Putamen (tissue), 1 donor: ENCODE measurements around the gene TBXA2R.

Experiments
- DNase-seq: peaks from one replicate; pipeline ENCODE4 v3.0.0-alpha.2; 2016; ENCODE audit warnings: low spot score

Gene TBXA2R

GRCh38 chr19:3619631-3620012 lies 12.9 kb upstream of the TBXA2R start:
- DNase-seq, result no peak

DNA sequence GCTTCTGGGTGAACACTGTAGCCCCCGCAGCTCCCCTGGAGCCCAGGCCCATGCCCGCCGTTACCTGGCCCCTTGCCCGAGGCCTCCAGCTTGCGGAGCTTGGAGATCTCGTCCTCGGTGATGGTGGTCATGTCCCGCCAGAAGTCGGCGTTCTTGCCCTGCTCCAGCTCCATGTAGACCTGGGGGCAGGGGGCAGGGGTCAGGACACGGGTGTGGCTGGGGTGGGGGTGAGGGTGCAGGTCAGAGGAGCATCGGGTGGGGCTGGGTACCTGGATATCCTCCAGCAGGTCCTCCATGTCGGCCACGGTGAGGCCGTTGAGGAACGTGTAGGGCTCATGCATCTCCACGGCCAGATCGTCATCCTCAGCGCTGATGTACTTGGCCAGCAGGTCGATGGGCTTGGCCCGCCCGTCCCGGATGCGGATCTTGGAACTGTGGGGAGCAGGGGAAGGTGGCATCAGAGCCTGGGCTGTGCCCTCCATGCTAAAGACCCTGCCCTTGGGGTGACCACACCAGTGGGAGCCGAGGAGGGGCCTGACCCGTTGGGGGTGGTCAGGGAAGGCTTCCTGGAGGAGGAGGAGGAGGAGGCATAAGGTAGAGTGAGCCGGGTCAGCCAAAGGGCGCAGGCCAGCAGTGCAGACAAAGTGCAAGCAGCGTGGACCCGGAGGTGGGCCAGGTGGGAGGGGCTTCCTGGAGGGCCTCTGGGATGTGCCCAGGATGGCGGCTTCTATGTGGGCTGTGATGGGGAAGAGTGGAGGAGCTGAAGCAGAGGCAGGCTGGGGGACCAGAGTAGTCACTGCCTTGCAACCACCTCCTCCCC lies 12.3 kb upstream of the TBXA2R start:
- DNase-seq, result no peak

GRCh38 chr19:3618144-3618810 lies 11.6 kb upstream of the TBXA2R start:
- peak; percentile 26 for DNase-seq

GRCh38 chr19:3617463-3617862 lies 10.8 kb upstream of the TBXA2R start:
- no peak for DNase-seq

GRCh38 chr19:3615524-3616135 lies 9.0 kb upstream of the TBXA2R start:
- DNase-seq, result no peak

GRCh38 chr19:3614858-3615505 lies 8.3 kb upstream of the TBXA2R start:
- no peak for DNase-seq

DNA sequence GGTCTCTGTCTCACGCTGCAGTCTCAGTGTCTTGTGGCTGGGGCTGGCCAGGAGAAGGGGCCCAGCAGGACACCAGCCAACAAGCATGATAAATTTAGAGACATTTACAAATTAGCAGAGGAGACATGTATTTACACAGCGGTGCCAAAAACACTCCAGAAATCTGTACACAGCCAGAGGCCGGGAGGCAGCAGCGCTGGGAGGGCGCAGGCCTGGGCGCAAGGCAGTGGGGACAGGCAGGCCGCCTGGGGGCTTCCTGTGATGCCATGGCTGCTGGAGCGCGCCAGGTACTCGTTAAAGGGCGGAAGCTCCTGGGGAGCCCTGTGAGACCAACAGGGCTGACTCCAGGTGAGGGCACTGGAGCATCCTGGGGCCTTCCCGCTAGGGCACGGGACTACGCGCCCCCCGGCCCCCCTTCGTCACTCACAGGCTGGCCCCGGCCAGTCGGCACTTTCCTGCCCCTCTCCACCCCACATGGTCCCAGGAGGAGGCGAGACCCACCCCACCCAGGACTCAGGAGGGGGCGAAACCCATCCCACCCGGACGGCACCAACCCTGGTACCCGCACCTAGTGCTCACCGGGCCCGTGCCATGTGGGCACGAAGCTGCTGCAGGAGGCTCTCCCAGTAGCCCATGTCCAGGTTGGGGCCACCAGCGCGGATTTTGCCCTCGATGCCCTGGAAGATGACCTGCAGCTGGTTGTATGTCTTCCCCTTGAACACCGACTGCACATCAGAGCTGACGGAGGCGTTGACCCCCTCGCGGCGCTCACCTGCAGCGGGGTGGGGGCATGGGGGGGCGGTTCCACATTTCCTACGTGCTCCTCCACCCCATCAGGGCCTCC lies 7.4 kb upstream of the TBXA2R start:
- no peak for DNase-seq

GRCh38 chr19:3612901-3613741 lies 6.4 kb upstream of the TBXA2R start:
- DNase-seq, result no peak

- DNase-seq, result no peak
Measured at GRCh38 chr19:3612330-3612729, 5.7 kb upstream of the TBXA2R start.

DNA sequence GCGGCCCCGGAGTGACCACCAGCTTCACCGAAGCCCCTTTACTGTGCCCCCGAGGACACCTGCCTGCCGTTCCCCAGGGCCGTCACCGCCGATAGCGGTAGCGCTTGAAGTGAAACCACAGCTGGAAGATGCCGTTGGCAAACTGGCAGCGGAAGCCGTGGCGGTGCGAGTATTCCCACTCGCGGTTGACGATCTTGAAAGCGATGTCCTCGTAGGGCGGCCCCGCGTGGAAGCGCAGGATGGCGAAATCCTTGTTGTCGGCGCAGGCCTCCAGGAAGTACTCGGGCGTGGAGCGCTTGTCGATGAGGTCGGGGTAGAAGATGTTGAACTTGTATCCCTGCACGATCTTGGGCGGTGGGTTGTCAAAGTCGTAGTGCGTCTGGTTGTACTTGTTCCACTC lies 5.2 kb upstream of the TBXA2R start:
- no peak for DNase-seq

GRCh38 chr19:3610745-3611717 lies 4.4 kb upstream of the TBXA2R start:
- no peak for DNase-seq

DNA sequence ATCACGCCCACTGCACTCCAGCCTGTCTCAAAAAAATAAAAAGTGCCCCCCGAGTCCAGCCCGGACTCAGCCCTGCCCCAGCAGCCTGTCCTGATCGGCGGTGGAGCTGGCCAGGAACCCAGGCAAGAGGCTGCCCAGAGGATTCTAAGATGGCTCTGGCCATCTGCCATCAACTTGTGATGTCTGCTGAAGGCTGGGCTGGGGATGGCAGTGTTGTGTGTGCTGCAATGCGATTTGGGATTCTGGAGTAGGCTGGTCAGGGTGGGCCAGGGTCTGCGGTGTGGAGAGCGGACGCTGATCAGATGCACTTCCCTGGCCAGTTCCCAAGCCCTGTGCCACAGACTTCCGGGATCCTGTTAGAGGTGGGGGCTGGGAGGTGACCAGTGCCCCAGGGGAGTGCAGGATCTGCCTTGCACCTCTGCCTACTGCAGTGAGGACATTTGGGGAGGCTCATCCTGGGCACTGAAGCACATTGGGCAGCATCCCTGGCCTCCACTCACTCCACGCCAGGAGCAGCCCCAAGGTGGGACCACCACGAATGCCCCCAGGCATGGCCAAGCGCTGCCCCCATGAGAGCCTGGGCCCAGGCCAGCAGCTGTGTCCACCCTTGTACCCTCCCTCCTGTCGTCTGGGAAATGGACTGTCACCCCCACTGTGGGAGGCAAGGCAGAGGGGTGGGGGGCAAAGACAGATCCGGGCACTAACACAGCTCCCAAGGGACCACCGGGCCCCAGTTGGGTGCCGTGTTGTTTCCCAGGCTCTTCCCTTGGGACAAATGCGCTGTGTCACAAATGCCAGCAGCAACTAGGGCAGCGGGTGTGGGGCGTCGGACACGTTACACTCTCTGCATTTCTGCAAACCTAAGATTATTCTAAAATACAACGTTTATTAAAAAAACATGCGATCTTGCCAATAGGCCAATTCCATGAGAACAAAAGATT lies 3.4 kb upstream of the TBXA2R start:
- no peak for DNase-seq

GRCh38 chr19:3608750-3609322 lies 2.2 kb upstream of the TBXA2R start:
- DNase-seq, result no peak

DNA sequence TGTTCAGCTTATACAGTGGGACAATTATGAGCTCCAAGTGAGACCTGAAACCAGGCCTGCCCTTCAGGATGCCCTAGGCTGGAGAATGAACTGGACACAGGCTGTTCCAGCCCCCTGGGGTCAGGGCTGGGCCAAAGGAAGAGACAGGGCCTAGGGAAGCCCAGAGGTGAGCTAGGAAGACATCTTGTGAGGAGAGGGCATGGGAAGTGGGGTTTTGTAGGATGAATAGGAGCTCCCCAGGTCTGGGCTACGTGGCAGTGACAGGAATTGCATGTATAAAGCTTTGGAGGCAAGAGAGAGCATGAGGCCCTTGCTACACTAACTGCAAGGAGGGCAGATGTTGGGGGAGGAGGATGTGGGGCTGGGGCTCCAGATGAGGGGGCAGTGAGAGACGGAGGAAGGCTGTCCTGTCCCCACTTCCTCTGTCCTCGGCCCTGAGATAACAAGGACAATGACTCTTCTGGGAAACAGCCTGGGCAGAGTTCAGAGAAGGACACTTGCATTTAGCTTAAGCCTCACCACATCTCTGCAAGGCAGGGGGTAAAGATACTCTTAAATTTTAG lies 1.5 kb upstream of the TBXA2R start:
- DNase-seq, result no peak

DNA sequence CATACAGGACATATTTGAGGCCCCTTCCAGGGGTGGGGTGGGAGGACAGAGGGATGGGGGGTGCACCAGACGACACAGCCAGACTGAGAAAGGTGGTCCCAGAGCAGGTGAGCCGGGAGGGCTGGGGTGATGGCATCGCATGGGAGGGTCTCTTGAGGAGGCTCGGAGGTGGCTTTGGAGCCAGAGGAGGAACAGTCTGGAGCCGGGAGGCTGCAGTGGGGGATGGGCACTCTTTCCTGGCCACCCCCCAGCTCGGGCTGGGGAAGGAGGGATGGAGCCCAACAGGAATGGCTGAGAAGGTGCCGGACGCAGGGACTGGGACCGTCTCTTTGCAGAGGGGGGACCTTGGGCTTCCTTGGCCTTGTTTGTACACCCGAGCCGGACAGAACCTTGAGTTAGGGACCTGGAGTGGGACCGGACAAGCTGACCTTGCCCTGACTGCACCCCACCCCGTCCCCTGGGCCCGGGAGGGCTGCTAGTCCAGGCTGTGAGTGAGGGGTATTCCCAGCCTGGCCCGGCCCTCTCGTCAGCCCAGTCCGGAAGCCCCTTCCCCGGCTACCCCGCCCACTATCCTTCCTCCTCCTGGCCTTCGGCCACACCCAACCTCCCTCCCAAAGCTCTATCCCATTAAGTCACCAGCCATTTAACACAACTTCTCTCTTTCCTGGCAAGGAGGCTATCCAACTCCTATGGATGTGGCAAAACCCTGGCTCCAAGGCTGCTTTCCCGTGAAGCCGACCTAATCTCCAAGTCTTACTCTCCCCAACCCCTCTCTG lies 816 bp upstream of the TBXA2R start:
- no peak for DNase-seq

DNA sequence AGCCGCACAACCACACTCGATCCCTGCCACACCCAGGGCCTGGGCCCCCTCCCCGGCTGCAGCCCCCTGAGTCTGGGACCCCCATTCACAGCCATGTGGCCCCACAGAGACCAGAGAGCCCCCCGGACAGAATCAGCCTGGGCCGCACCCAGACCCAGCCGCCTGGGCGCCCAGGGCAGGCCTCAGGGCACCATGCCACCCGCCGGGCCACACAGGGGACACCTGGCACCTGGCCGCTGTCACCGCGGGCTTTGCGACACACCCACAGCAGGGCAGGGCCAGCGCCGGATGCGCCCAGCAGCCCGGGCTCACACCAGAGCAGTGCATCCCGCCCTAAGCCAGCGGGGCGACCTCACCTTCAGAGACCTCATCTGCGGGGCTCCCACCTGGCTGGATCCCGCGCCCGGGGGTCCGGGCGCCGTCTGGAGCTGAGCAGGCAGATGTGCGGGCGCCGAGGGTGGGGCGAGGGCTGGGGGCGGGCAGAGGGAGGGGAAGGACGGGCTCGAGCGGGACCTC lies 443 bp downstream of the TBXA2R start:
- DNase-seq, result no peak

DNA sequence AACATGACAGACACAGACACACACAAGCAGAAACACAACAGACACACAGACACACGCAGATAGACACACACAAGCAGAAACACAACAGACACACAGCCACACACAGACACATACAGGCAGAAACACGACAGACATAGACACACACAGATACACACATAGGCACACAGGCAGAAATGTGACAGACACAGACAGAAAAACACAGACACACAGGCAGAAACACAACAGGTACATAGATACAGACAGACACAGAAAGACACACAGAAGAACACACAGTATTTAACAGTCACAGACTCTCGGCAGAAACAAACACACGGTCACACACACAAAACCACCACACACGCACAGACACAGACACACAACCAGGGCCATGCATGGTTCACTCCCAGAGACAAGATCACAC lies 905 bp downstream of the TBXA2R start:
- no peak for DNase-seq
